DOHH2 (cell line): ENCODE data around the gene RNF146.

Experiments used
- EZH2phosphoT487 ChIP-seq: fragments of 200-600 bp; sonication (generic); IDR thresholded peaks from 2 replicates; pipeline ENCODE4 v1.6.1; 2017; ENCODE audit warnings: borderline replicate concordance, mild to moderate bottlenecking, antibody characterized with exemption, low read length, moderate library complexity, mixed read lengths
- TF ChIP-seq, protein P1 (sequence below): fragments of 200-600 bp; sonication (generic); IDR thresholded peaks from one replicate; pipeline ENCODE4 v1.5.1; 2014; ENCODE audit warnings: antibody characterized with exemption, mild to moderate bottlenecking, low read depth, low read length; ENCODE audit not compliant: poor library complexity, severe bottlenecking

DNA sequence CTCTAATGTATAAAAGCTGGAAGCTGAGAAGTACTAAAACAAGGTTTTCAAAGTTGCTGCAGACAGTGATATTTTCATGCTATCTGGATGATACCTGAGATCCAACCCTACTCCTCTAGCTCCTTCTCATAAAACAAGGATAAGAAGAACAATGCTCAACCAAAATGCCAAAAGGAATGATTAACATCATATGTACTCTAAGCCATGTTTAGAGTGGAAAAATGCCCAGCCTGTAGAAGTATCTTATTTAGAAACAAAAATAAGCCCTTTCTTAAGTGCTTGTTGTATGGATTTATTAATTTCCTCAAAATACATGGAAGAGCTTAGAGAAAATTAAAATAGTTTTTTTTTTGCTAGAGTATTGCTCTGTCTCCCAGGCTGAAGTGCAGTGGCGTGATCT lies 53.0 kb downstream of the RNF146 start:
- TF ChIP-seq, protein P1, sequence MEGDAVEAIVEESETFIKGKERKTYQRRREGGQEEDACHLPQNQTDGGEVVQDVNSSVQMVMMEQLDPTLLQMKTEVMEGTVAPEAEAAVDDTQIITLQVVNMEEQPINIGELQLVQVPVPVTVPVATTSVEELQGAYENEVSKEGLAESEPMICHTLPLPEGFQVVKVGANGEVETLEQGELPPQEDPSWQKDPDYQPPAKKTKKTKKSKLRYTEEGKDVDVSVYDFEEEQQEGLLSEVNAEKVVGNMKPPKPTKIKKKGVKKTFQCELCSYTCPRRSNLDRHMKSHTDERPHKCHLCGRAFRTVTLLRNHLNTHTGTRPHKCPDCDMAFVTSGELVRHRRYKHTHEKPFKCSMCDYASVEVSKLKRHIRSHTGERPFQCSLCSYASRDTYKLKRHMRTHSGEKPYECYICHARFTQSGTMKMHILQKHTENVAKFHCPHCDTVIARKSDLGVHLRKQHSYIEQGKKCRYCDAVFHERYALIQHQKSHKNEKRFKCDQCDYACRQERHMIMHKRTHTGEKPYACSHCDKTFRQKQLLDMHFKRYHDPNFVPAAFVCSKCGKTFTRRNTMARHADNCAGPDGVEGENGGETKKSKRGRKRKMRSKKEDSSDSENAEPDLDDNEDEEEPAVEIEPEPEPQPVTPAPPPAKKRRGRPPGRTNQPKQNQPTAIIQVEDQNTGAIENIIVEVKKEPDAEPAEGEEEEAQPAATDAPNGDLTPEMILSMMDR = no peak
- TF ChIP-seq EZH2phosphoT487 = no peak
